Measurements from ENCODE around the gene ACSF3.

GRCh38 chr16:89135971-89136765 lies 42.5 kb downstream of the ACSF3 start:
- TF ChIP-seq EZH2 (IDR thresholded peaks at IDR 0.05; ENCODE audit: low read length, unreplicated experiment) (no peak), CTCF (conservative IDR thresholded peaks at IDR 0.05; ENCODE audit: low read depth, low read length) (no peak), EZH2phosphoT487 (IDR thresholded peaks at IDR 0.05; ENCODE audit: borderline replicate concordance, low read length) (no peak)
